HepG2 (cell line): ENCODE data around the gene KLF6. TPM values are rescaled to one million over a fixed set of nuclear protein-coding genes. Genes with fewer than 3 reads are reported as not detected.

Source experiments
- CEBPB ChIP-seq: IDR thresholded peaks from 2 replicates; pipeline ENCODE4 v1.6.1; 2011; ENCODE audit warnings: low read depth, low read length, improper control_type of control experiment, borderline replicate concordance
- CREB1 ChIP-seq, 2 experiments: fragments of 450-650 bp in 1 of 2; IDR thresholded peaks; 2 replicates each; pipeline ENCODE4 v1.6.1; 2016 to 2017; ENCODE audit warnings: control low read depth in 1 of 2, mild to moderate bottlenecking in 1 of 2, missing compliant biosample characterization in 1 of 2, missing genetic modification characterization in 1 of 2
- NFRKB ChIP-seq: fragments of 450-650 bp; IDR thresholded peaks from 2 replicates; pipeline ENCODE4 v1.6.1; 2017
- polyA plus RNA-seq, 8 experiments: library from polyadenylated mRNA; depleted of rRNA in 3 of 8; stranded (reverse) in 7 of 8; unstranded in 1 of 8; fragments of >200 nt; fragmentation: Illumina TruSeq in 4 of 8; extraction: Trizol in 4 of 8; gene quantifications; 2 replicates each; pipeline versions ENCODE4 v1.2.1 to v1.2.3, GENCODE V29; 2011 to 2016; ENCODE audit warnings: low read depth in 4 of 8, missing spikeins in 1 of 8, mixed read lengths in 1 of 8; ENCODE audit not compliant: insufficient read depth in 1 of 8
- total RNA-seq, 5 experiments: library from RNA; depleted of rRNA; stranded (reverse); fragments of >200 nt; fragmentation: Illumina TruSeq; extraction: Trizol; gene quantifications; 2 replicates each; pipeline ENCODE4 v1.2.3, GENCODE V29; 2016; ENCODE audit warnings: low read depth in 1 of 5

KLF6 gene
- total and polyA plus RNA-seq, 2 of the 13 experiments (the other 11 are each of a cell fraction or from before 2014, with no cell fraction given) = 27.0 to 71.9 TPM

- TF ChIP-seq CREB1 (IDR thresholded peaks at IDR 0.05) (0 out of 2 replicates have a peak, but pooled peaks have one; percentile 5), CREB1 (CRISPR knock-in tag; IDR thresholded peaks at IDR 0.05) (no peak), NFRKB (no peak), CEBPB (peak; percentile 36; the same call in 1 of the 2 replicates)
These were observed 57.7 kb downstream of the KLF6 start (continued) for GRCh38 chr10:3727268-3727667.
